ENCODE data around the gene EP400. TPM values are rescaled to one million over a fixed set of nuclear protein-coding genes. Genes with fewer than 3 reads are reported as not detected.

The EP400 gene
- total and polyA plus RNA-seq, 4 experiments from 2014 or later: 0.94 to 86.6 (median 43.8) TPM

- H3K9me3 Mint-ChIP-seq: no peaks in the 10 kb centered on the region
- H3K36me3 Mint-ChIP-seq: peaks cover 0 to 10% of the 10 kb centered on the region in 2 donors
- H3K4me1 Mint-ChIP-seq: no peaks in the 10 kb centered on the region
- POLR2A ChIA-PET (ENCODE audit: partially characterized antibody): no interaction called here
- CTCF ChIA-PET (ENCODE audit: partially characterized antibody): no interaction called here
- Histone ChIP-seq H3K27ac (ENCODE audit: low read depth, low read length) (no peak overlapping the region), H3K36me3 (ENCODE audit: insufficient read depth, low read length) (peaks cover 34% of the 10 kb centered on the region), H3K27me3 (ENCODE audit: insufficient read depth, low read length) (no peaks in the 10 kb centered on the region), H3K9me3 (ENCODE audit: control insufficient read depth in 1 of 2, low read length in 2 of 2) (no peaks in the 10 kb centered on the region), H3K4me1 (ENCODE audit: insufficient read depth, low read length) (no peaks in the 10 kb centered on the region), H3K4me3 (ENCODE audit: low read length in 2 of 2) (no peak overlapping the region)
- no peaks in the 10 kb centered on the region for H3K27me3 Mint-ChIP-seq
- intact Hi-C loops (cut with micrococcal nuclease): no loop called here
- H3K27ac Mint-ChIP-seq: no peak overlapping the region
- H3K4me3 Mint-ChIP-seq: no peak overlapping the region
- DNase-seq: peak in 1 of 5 donors; percentile 17
Observed at GRCh38 chr12:131915000-131915689, 34.6 kb upstream of the EP400 start.

GRCh38 chr12:131915823-131916222 lies 33.9 kb upstream of the EP400 start:
- ChIA-PET POLR2A (ENCODE audit: partially characterized antibody) (no interaction called here), CTCF (ENCODE audit: partially characterized antibody) (no interaction called here)
- Mint-ChIP-seq H3K36me3 (peaks cover 0 to 15% of the 10 kb centered on the region in 2 donors), H3K27me3 (no peaks in the 10 kb centered on the region), H3K27ac (no peak overlapping the region), H3K4me1 (no peaks in the 10 kb centered on the region), H3K4me3 (no peak overlapping the region), H3K9me3 (no peaks in the 10 kb centered on the region)
- Histone ChIP-seq H3K27ac (ENCODE audit: low read depth, low read length) (no peak overlapping the region), H3K4me3 (ENCODE audit: low read length in 2 of 2) (no peak overlapping the region), H3K27me3 (ENCODE audit: insufficient read depth, low read length) (no peaks in the 10 kb centered on the region), H3K9me3 (ENCODE audit: control insufficient read depth in 1 of 2, low read length in 2 of 2) (no peaks in the 10 kb centered on the region), H3K36me3 (ENCODE audit: insufficient read depth, low read length) (peaks cover 27% of the 10 kb centered on the region), H3K4me1 (ENCODE audit: insufficient read depth, low read length) (no peaks in the 10 kb centered on the region)
- DNase-seq: peak in 1 of 5 donors; percentile 24
- intact Hi-C loops (cut with micrococcal nuclease): no loop called here

GRCh38 chr12:131916306-131917138 lies 33.2 kb upstream of the EP400 start:
- Histone ChIP-seq H3K9me3 (ENCODE audit: control insufficient read depth in 1 of 2, low read length in 2 of 2) (no peaks in the 10 kb centered on the region), H3K4me1 (ENCODE audit: insufficient read depth, low read length) (no peaks in the 10 kb centered on the region), H3K36me3 (ENCODE audit: insufficient read depth, low read length) (peaks cover 24% of the 10 kb centered on the region), H3K27ac (ENCODE audit: low read depth, low read length) (no peak overlapping the region), H3K4me3 (ENCODE audit: low read length in 2 of 2) (no peak overlapping the region), H3K27me3 (ENCODE audit: insufficient read depth, low read length) (no peaks in the 10 kb centered on the region)
- H3K27me3 Mint-ChIP-seq: no peaks in the 10 kb centered on the region
- intact Hi-C loops (cut with micrococcal nuclease): no loop called here
- H3K4me3 Mint-ChIP-seq: no peak overlapping the region
- no peaks in the 10 kb centered on the region for H3K4me1 Mint-ChIP-seq
- no peaks in the 10 kb centered on the region for H3K9me3 Mint-ChIP-seq
- CTCF ChIA-PET (ENCODE audit: partially characterized antibody): no interaction called here
- DNase-seq: no peak
- POLR2A ChIA-PET (ENCODE audit: partially characterized antibody): no interaction called here
- peaks cover 0 to 10% of the 10 kb centered on the region in 2 donors for H3K36me3 Mint-ChIP-seq
- H3K27ac Mint-ChIP-seq: no peak overlapping the region

GRCh38 chr12:131917139-131917710 lies 32.5 kb upstream of the EP400 start:
- H3K27me3 Mint-ChIP-seq: no peaks in the 10 kb centered on the region
- intact Hi-C loops (cut with micrococcal nuclease): no loop called here
- H3K27ac ChIP-seq (ENCODE audit: low read depth, low read length): no peak overlapping the region
- H3K9me3 Mint-ChIP-seq: no peaks in the 10 kb centered on the region
- H3K27me3 ChIP-seq (ENCODE audit: insufficient read depth, low read length): no peaks in the 10 kb centered on the region
- H3K4me1 ChIP-seq (ENCODE audit: insufficient read depth, low read length): no peaks in the 10 kb centered on the region
- H3K4me1 Mint-ChIP-seq: no peaks in the 10 kb centered on the region
- no peaks in the 10 kb centered on the region for H3K9me3 ChIP-seq (ENCODE audit: control insufficient read depth in 1 of 2, low read length in 2 of 2)
- H3K36me3 Mint-ChIP-seq: peaks cover 3 to 12% of the 10 kb centered on the region in 2 donors
- DNase-seq: peak in 1 of 5 donors; percentile 51
- no peak overlapping the region for H3K27ac Mint-ChIP-seq
- CTCF ChIA-PET (ENCODE audit: partially characterized antibody): no interaction called here
- POLR2A ChIA-PET (ENCODE audit: partially characterized antibody): no interaction called here
- H3K4me3 ChIP-seq (ENCODE audit: low read length in 2 of 2): no peak overlapping the region
- no peak overlapping the region for H3K4me3 Mint-ChIP-seq
- peaks cover 18% of the 10 kb centered on the region for H3K36me3 ChIP-seq (ENCODE audit: insufficient read depth, low read length)

GRCh38 chr12:131917711-131918306 lies 31.9 kb upstream of the EP400 start:
- peaks cover 0 to 2% (median 0%) of the 10 kb centered on the region in 8 donors for H3K9me3 Mint-ChIP-seq

GRCh38 chr12:131918311-131919050 lies 31.3 kb upstream of the EP400 start:
- Mint-ChIP-seq H3K27me3 (no peaks in the 10 kb centered on the region), H3K4me3 (no peak overlapping the region), H3K36me3 (peaks cover 3 to 12% of the 10 kb centered on the region in 2 donors), H3K27ac (no peak overlapping the region), H3K4me1 (peaks cover 0 to 4% (median 0%) of the 10 kb centered on the region in 4 donors), H3K9me3 (peaks cover 0 to 2% (median 0%) of the 10 kb centered on the region in 8 donors)
- Histone ChIP-seq H3K27me3 (ENCODE audit: insufficient read depth, low read length) (no peaks in the 10 kb centered on the region), H3K36me3 (ENCODE audit: insufficient read depth, low read length) (peaks cover 11% of the 10 kb centered on the region), H3K4me1 (ENCODE audit: insufficient read depth, low read length) (no peaks in the 10 kb centered on the region), H3K9me3 (ENCODE audit: control insufficient read depth in 1 of 2, low read length in 2 of 2) (no peaks in the 10 kb centered on the region), H3K4me3 (ENCODE audit: low read length in 2 of 2) (no peak overlapping the region), H3K27ac (ENCODE audit: low read depth, low read length) (no peak overlapping the region)
- DNase-seq: peak in 1 of 5 donors; percentile 12
- CTCF ChIA-PET (ENCODE audit: partially characterized antibody): no interaction called here
- POLR2A ChIA-PET (ENCODE audit: partially characterized antibody): interaction anchor here (0.9 kb wide), 1 partner anchor 10 kb away, joined by 3 read pairs; no protein-coding TSS in a partner anchor
- intact Hi-C loops (cut with micrococcal nuclease): no loop called here

More at GRCh38 chr12:131917711-131918306, 31.9 kb upstream of the EP400 start:
- Mint-ChIP-seq H3K4me1 (peaks cover 0 to 2% (median 0%) of the 10 kb centered on the region in 4 donors), H3K27me3 (no peaks in the 10 kb centered on the region), H3K4me3 (no peak overlapping the region), H3K27ac (no peak overlapping the region), H3K36me3 (peaks cover 3 to 12% of the 10 kb centered on the region in 2 donors)
- CTCF ChIA-PET (ENCODE audit: partially characterized antibody): no interaction called here
- Histone ChIP-seq H3K9me3 (ENCODE audit: control insufficient read depth in 1 of 2, low read length in 2 of 2) (no peaks in the 10 kb centered on the region), H3K4me1 (ENCODE audit: insufficient read depth, low read length) (no peaks in the 10 kb centered on the region), H3K36me3 (ENCODE audit: insufficient read depth, low read length) (peaks cover 12% of the 10 kb centered on the region), H3K27ac (ENCODE audit: low read depth, low read length) (no peak overlapping the region), H3K4me3 (ENCODE audit: low read length in 2 of 2) (no peak overlapping the region), H3K27me3 (ENCODE audit: insufficient read depth, low read length) (no peaks in the 10 kb centered on the region)
- POLR2A ChIA-PET (ENCODE audit: partially characterized antibody): no interaction called here
- intact Hi-C loops (cut with micrococcal nuclease): no loop called here
- DNase-seq: peak in 1 of 5 donors; percentile 24

All from CD4-positive, alpha-beta memory T cell (primary cell).